Measurements from ENCODE around the gene ZBTB7C. TPM values are rescaled to one million over a fixed set of nuclear protein-coding genes. Genes with fewer than 3 reads are reported as not detected.

The ZBTB7C gene
- total and polyA plus RNA-seq, 4 donors: 3.2 to 10.9 (median 3.7) TPM

GRCh38 chr18:48254077-48254602, 155.0 kb downstream of the ZBTB7C start:
- H3K36me3 ChIP-seq (ENCODE audit: control insufficient read depth in 4 of 4, insufficient read depth in 4 of 4, low read length in 4 of 4): no peaks in the 10 kb centered on the region
- H3K4me1 ChIP-seq (ENCODE audit: control insufficient read depth in 5 of 5, insufficient read depth in 5 of 5, low read length in 5 of 5): no peaks in the 10 kb centered on the region
- H3K27me3 ChIP-seq (ENCODE audit: control insufficient read depth in 3 of 3, insufficient read depth in 3 of 3, low read length in 2 of 3): no peaks in the 10 kb centered on the region
- H3K9ac ChIP-seq (ENCODE audit: insufficient read depth in 1 of 2, low read length in 2 of 2): no peak overlapping the region
- no peak overlapping the region for H3K4me3 ChIP-seq
- H3K9me3 ChIP-seq (ENCODE audit: control insufficient read depth in 4 of 4, insufficient read depth in 3 of 4, low read length in 3 of 4): peaks cover 0 to 2% (median 0%) of the 10 kb centered on the region in 4 donors
- TF ChIP-seq, protein P1, sequence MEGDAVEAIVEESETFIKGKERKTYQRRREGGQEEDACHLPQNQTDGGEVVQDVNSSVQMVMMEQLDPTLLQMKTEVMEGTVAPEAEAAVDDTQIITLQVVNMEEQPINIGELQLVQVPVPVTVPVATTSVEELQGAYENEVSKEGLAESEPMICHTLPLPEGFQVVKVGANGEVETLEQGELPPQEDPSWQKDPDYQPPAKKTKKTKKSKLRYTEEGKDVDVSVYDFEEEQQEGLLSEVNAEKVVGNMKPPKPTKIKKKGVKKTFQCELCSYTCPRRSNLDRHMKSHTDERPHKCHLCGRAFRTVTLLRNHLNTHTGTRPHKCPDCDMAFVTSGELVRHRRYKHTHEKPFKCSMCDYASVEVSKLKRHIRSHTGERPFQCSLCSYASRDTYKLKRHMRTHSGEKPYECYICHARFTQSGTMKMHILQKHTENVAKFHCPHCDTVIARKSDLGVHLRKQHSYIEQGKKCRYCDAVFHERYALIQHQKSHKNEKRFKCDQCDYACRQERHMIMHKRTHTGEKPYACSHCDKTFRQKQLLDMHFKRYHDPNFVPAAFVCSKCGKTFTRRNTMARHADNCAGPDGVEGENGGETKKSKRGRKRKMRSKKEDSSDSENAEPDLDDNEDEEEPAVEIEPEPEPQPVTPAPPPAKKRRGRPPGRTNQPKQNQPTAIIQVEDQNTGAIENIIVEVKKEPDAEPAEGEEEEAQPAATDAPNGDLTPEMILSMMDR (IDR thresholded peaks at IDR 0.05; ENCODE audit: control extremely low read depth, extremely low read depth): no peak
- WGBS, 2 donors: 87 to 91% methylated on average over 10 of the region's 10 CpGs
- DNase-seq (no peak), ATAC-seq (ENCODE audit: insufficient read depth, low FRiP score) (no peak)
- no peak overlapping the region for H3K27ac ChIP-seq (ENCODE audit: low read depth in 1 of 2, low read length in 1 of 2)

GRCh38 chr18:48252525-48252924, 156.7 kb downstream of the ZBTB7C start:
- 92% methylated on average over 3 of the region's 3 CpGs for WGBS, 2 donors
- TF ChIP-seq, protein P1 (IDR thresholded peaks at IDR 0.05; ENCODE audit: control extremely low read depth, extremely low read depth): no peak
- DNase-seq: no peak

DNA sequence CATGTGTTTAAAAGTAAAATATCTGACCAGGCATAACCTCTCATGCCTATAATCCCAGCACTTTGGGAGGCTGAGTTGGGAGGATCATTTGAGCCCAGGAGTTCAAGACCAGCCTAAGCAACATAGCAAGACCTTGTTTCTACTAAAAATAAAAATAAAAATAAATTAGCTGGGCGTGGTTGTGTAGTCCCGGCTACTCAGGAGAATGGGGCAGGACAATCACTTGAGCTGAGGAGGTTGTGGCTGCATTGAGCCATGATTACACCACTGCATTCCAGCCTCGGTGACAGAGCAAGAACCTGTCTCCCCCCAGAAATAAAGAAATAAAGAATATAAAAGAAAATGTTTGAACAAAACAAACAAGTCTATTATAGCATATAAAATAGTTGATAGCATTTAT, 158.3 kb downstream of the ZBTB7C start:
- TF ChIP-seq, protein P1 (IDR thresholded peaks at IDR 0.05; ENCODE audit: control extremely low read depth, extremely low read depth): no peak
- Histone ChIP-seq H3K27ac (ENCODE audit: low read depth in 1 of 2, low read length in 1 of 2) (no peak overlapping the region), H3K9me3 (ENCODE audit: control insufficient read depth in 4 of 4, insufficient read depth in 3 of 4, low read length in 3 of 4) (peaks cover 0 to 2% (median 0%) of the 10 kb centered on the region in 4 donors), H3K36me3 (ENCODE audit: control insufficient read depth in 4 of 4, insufficient read depth in 4 of 4, low read length in 4 of 4) (no peaks in the 10 kb centered on the region), H3K27me3 (ENCODE audit: control insufficient read depth in 3 of 3, insufficient read depth in 3 of 3, low read length in 2 of 3) (no peaks in the 10 kb centered on the region), H3K9ac (ENCODE audit: insufficient read depth in 1 of 2, low read length in 2 of 2) (no peak overlapping the region), H3K4me3 (no peak overlapping the region), H3K4me1 (ENCODE audit: control insufficient read depth in 5 of 5, insufficient read depth in 5 of 5, low read length in 5 of 5) (no peaks in the 10 kb centered on the region)
- no peak for ATAC-seq (ENCODE audit: insufficient read depth, low FRiP score)
- DNase-seq: no peak
- 65 to 71% methylated on average over 3 of the region's 3 CpGs for WGBS, 2 donors

More at GRCh38 chr18:48252525-48252924, 156.7 kb downstream of the ZBTB7C start:
- Histone ChIP-seq H3K27me3 (ENCODE audit: control insufficient read depth in 3 of 3, insufficient read depth in 3 of 3, low read length in 2 of 3) (no peaks in the 10 kb centered on the region), H3K36me3 (ENCODE audit: control insufficient read depth in 4 of 4, insufficient read depth in 4 of 4, low read length in 4 of 4) (no peaks in the 10 kb centered on the region), H3K9me3 (ENCODE audit: control insufficient read depth in 4 of 4, insufficient read depth in 3 of 4, low read length in 3 of 4) (peaks cover 0 to 2% (median 0%) of the 10 kb centered on the region in 4 donors), H3K4me3 (no peak overlapping the region), H3K27ac (ENCODE audit: low read depth in 1 of 2, low read length in 1 of 2) (no peak overlapping the region), H3K9ac (ENCODE audit: insufficient read depth in 1 of 2, low read length in 2 of 2) (no peak overlapping the region), H3K4me1 (ENCODE audit: control insufficient read depth in 5 of 5, insufficient read depth in 5 of 5, low read length in 5 of 5) (no peaks in the 10 kb centered on the region)
- no peak for ATAC-seq (ENCODE audit: insufficient read depth, low FRiP score)

All from lung (tissue), 12 donors.